Heart left ventricle (tissue), 16 donors: Measurements from ENCODE around the gene ASTN2. TPM values are rescaled to one million over a fixed set of nuclear protein-coding genes. Genes with fewer than 3 reads are reported as not detected.

ENCODE experiments used
- ATAC-seq, 4 donors: fragments of 200-7000 bp; cut with Tn5 transposase; one replicate each; pipeline ENCODE4 v1.9.1; 2020 to 2022; ENCODE audit warnings: moderate library complexity in 4 of 4, mild to moderate bottlenecking in 3 of 4, moderate number of reproducible peaks in 1 of 4
- DNase-seq, 5 donors: peaks; one replicate each; pipeline ENCODE4 v3.0.0-alpha.2; 2020
- H3K27ac ChIP-seq, 12 donors: fragments of 200-600 bp; sonication (generic) in 4 of 12; one replicate each; pipeline versions ENCODE4 v1.5.0 to v1.8.0; 2016 to 2022; ENCODE audit warnings: mild to moderate bottlenecking in 2 of 12
- H3K27me3 ChIP-seq, 9 donors: fragments of 200-600 bp; sonication (generic) in 2 of 9; one replicate each; pipeline versions ENCODE4 v1.5.1 to v1.8.0; 2016 to 2022; ENCODE audit warnings: mild to moderate bottlenecking in 3 of 9
- H3K36me3 ChIP-seq, 9 donors: fragments of 200-600 bp; sonication (generic) in 2 of 9; one replicate each; pipeline versions ENCODE4 v1.5.0 to v1.8.0; 2018 to 2022; ENCODE audit warnings: mild to moderate bottlenecking in 2 of 9
- H3K4me1 ChIP-seq, 12 donors: fragments of 200-600 bp; sonication (generic) in 4 of 12; one replicate each; pipeline versions ENCODE4 v1.5.0 to v1.8.0; 2016 to 2022; ENCODE audit warnings: mild to moderate bottlenecking in 3 of 12
- H3K4me3 ChIP-seq, 12 donors: fragments of 200-600 bp; sonication (generic) in 4 of 12; one replicate each; pipeline versions ENCODE4 v1.5.0 to v1.8.0; 2017 to 2022; ENCODE audit warnings: mild to moderate bottlenecking in 9 of 12, moderate library complexity in 4 of 12
- H3K9me3 ChIP-seq, 12 donors: fragments of 200-600 bp; sonication (generic) in 4 of 12; one replicate each; pipeline versions ENCODE4 v1.5.0 to v1.8.0; 2016 to 2022; ENCODE audit warnings: mild to moderate bottlenecking in 1 of 12
- POLR2A ChIP-seq, 2 donors: fragments of 450-650 bp; IDR thresholded peaks; one replicate each; pipeline ENCODE4 v1.6.1; 2017; ENCODE audit warnings: antibody characterized with exemption in 2 of 2, mild to moderate bottlenecking in 2 of 2, moderate library complexity in 2 of 2
- WGBS, 4 donors: extraction: QIAGEN DNeasy Blood & Tissue Kit in 2 of 4; methylation state at CpG; one replicate each; pipeline versions ENCODE4 v1.1.5 to v1.1.7; 2013 to 2018; 5-methylcytosine and 5-hydroxymethylcytosine counted together
- intact Hi-C, 10 donors: fragments of 100-400 bp; cut with DNase I; formaldehyde crosslinking; loops; one replicate each; pipeline versions ENCODE4 v1.11.1 to v1.14.2; 2022
- polyA plus RNA-seq, 2 donors: library from polyadenylated mRNA; stranded (reverse); fragments of 200-250 nt; gene quantifications; one replicate each; pipeline ENCODE4 v1.2.3, GENCODE V29; 2013
- total RNA-seq, 9 donors: library from RNA; depleted of rRNA in 2 of 9; stranded (reverse); fragments of >200 nt in 2 of 9; fragmentation: NEBNext Ultra II Directional in 3 of 9; extraction: Animal tissue kit (Norgen Biotek cat#: 25700) in 3 of 9; gene quantifications; one replicate each; pipeline versions ENCODE4 v1.1.0 to v1.2.4, GENCODE V29; 2016 to 2023
- TF ChIP-seq, protein P1 (sequence below), 12 donors: fragments of 200-600 bp; sonication (generic) in 4 of 12; IDR thresholded peaks; one replicate each; pipeline versions ENCODE4 v1.5.0 to v1.8.0; 2018 to 2022; ENCODE audit warnings: antibody characterized with exemption in 12 of 12, mild to moderate bottlenecking in 5 of 12
- donor health status: ischemic (EF 13 %, LVEDD 7.1; RV severe dilation, severe dysfunction).
- donor health status: healthy with polysubstance abuse.
- donor health status: DM: no; HTN: yes; CAD: no.
- donor health status: DM: no; HTN: no; CAD: no.
- donor health status: ischemic (EF 25% LVEDD 6.9; RV normal size, moderate dysfunction).
- donor health status: ischemic (EF 25% LVEDD 5.7; RV mildly dilated, moderate dysfunction).
- donor health status: healthy.
- donor health status: DM: yes; HTN: yes; CAD: no.
- donor health status: ischemic (EF 35%, LVEDD 5.7; RV mildly dilated, moderate dysfunction).
- donor health status: nonischemic (EF 11% LVEDD 7.7; RV severe dilation, severe dysfunction).
- donor health status: DM: yes; HTN: yes; CAD: no.
- donor health status: PGD.
- donor health status: ischemic (EF 29% LVEDD 5.4; RV normal size, mild dysfunction).
- donor health status: nonischemic (EF 23%, LVEDD 6.1; RV moderate dilation, normal function).

Gene ASTN2
- total and polyA plus RNA-seq, 11 donors: 2.5 to 6.0 (median 3.5) TPM

DNA sequence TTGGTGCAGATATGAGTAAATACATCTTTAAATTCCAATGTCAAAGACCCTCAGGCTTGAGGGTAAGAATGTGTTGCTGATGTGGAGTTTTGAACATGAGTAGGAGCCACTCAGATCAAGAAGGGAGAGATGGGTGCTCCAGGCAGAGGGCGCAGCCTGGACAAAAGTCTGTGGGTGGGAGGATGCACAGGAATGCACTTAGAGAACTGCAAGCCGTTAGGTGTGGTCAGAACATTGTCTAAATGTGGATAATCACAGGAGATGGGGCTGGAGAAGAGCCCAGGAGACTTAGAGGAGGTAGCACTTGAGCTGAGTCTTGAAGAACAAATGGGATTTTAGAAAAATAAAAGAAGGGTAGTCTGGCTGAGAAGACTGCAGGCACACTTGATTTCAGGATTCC lies 1005.7 kb downstream of the ASTN2 start:
- ATAC-seq: no peak
- intact Hi-C loops: no loop called here
- H3K27me3 ChIP-seq: no peaks in the 10 kb centered on the region
- H3K9me3 ChIP-seq: no peaks in the 10 kb centered on the region
- no peak for DNase-seq
- H3K36me3 ChIP-seq: no peaks in the 10 kb centered on the region
- H3K27ac ChIP-seq: no peak overlapping the region
- WGBS, 4 donors: 80 to 84% (median 82%) methylated on average over 2 of the region's 2 CpGs
- no peaks in the 10 kb centered on the region for H3K4me1 ChIP-seq
- TF ChIP-seq, protein P1, sequence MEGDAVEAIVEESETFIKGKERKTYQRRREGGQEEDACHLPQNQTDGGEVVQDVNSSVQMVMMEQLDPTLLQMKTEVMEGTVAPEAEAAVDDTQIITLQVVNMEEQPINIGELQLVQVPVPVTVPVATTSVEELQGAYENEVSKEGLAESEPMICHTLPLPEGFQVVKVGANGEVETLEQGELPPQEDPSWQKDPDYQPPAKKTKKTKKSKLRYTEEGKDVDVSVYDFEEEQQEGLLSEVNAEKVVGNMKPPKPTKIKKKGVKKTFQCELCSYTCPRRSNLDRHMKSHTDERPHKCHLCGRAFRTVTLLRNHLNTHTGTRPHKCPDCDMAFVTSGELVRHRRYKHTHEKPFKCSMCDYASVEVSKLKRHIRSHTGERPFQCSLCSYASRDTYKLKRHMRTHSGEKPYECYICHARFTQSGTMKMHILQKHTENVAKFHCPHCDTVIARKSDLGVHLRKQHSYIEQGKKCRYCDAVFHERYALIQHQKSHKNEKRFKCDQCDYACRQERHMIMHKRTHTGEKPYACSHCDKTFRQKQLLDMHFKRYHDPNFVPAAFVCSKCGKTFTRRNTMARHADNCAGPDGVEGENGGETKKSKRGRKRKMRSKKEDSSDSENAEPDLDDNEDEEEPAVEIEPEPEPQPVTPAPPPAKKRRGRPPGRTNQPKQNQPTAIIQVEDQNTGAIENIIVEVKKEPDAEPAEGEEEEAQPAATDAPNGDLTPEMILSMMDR (IDR thresholded peaks at IDR 0.05): no peak
- no peak for TF ChIP-seq POLR2A (IDR thresholded peaks at IDR 0.05)
- H3K4me3 ChIP-seq: no peak overlapping the region

DNA sequence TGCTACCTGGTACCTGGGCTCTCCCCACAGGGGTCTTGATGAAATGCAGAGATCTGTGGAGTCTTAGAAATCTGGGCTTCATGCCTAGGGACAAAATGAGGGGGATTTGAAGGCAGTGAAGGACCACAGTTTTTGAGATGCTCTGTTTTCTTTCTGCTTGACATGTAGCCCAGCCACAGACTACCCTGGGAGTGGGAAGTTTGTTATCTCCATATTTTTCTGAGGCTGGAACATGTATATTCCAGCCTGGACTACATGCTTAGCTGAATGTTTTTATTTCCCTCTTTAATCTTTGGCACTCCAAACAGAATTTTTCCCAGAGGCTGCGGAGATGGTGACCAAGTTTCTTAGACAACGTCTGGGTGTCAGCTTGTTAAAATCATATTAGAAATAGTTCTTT lies 1008.4 kb downstream of the ASTN2 start:
- Histone ChIP-seq H3K4me1 (no peaks in the 10 kb centered on the region), H3K27me3 (no peaks in the 10 kb centered on the region), H3K36me3 (no peaks in the 10 kb centered on the region), H3K4me3 (no peak overlapping the region), H3K9me3 (no peaks in the 10 kb centered on the region), H3K27ac (no peak overlapping the region)
- no peak for TF ChIP-seq POLR2A (IDR thresholded peaks at IDR 0.05)
- TF ChIP-seq, protein P1 (IDR thresholded peaks at IDR 0.05): no peak
- DNase-seq: no peak
- ATAC-seq: no peak
- intact Hi-C loops: no loop called here
- WGBS, 4 donors: 58 to 77% (median 63%) methylated on average over 2 of the region's 2 CpGs

DNA sequence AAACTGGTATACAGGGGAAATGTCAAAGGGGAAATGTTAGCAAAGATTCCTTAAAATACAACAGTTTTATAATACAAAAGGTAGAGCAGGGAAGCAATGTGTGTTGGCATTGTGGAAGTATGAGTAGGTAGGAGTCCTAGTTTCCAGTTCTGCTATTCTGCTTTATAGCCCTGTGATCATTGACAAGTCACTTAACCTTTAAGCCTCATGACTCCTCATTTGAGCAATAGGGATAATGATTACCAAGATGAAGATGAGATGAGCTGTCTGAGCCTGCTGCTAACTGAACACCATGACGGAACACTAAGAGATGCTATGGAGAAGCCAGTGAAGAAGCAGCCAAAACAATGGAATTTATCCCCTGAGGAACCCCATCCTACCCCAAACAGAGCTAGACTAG lies 1009.5 kb downstream of the ASTN2 start:
- DNase-seq (no peak), ATAC-seq (no peak)
- H3K27me3 ChIP-seq: no peaks in the 10 kb centered on the region
- H3K4me1 ChIP-seq: no peaks in the 10 kb centered on the region
- no peak overlapping the region for H3K27ac ChIP-seq
- H3K4me3 ChIP-seq: no peak overlapping the region
- intact Hi-C loops: no loop called here
- WGBS, 4 donors: 91 to 100% (median 94%) methylated on average over 1 of the region's 1 CpG
- no peaks in the 10 kb centered on the region for H3K9me3 ChIP-seq
- no peak for TF ChIP-seq POLR2A (IDR thresholded peaks at IDR 0.05)
- TF ChIP-seq, protein P1 (IDR thresholded peaks at IDR 0.05): no peak
- no peaks in the 10 kb centered on the region for H3K36me3 ChIP-seq

DNA sequence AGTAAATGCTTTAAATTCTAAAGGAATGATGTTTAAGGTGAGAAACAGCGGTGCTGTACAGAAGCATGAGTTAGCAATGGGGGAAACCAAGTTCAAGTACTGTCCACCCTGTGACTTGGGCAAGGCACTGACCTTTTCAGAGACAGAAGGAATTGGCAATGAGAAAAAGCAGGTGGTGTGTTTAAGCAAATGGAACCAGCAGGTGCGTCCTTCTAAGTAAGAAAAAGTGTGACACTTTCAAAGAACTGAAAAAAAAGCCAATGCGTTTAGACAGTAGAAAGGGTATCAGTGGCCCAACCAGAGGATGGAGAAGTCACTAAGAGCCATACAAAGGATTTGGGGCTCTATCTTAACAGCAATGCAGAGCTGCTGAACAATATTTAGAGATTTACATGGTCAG lies 1010.6 kb downstream of the ASTN2 start:
- Histone ChIP-seq H3K36me3 (no peaks in the 10 kb centered on the region), H3K27ac (no peak overlapping the region), H3K9me3 (no peaks in the 10 kb centered on the region), H3K4me3 (no peak overlapping the region), H3K27me3 (no peaks in the 10 kb centered on the region), H3K4me1 (no peaks in the 10 kb centered on the region)
- DNase-seq: no peak
- no peak for ATAC-seq
- no peak for TF ChIP-seq POLR2A (IDR thresholded peaks at IDR 0.05)
- TF ChIP-seq, protein P1 (IDR thresholded peaks at IDR 0.05): no peak
- intact Hi-C loops: no loop called here
- WGBS, 4 donors: 92 to 96% (median 94%) methylated on average over 3 of the region's 3 CpGs
